H9 (cell line): ENCODE measurements around the gene SLC38A9. TPM values are rescaled to one million over a fixed set of nuclear protein-coding genes. Genes with fewer than 3 reads are reported as not detected.

ENCODE experiments used
- DNase-seq: peaks from one replicate; pipeline ENCODE4 v3.0.0-alpha.2; 2017
- H2AFZ ChIP-seq: one replicate; pipeline ENCODE4 v1.6.1; 2013; ENCODE audit warnings: mild to moderate bottlenecking, low read length, control low read depth, moderate library complexity
- H2AK5ac ChIP-seq: 2 replicates; pipeline ENCODE4 v1.6.1; 2013; ENCODE audit warnings: low read length, control low read depth, mixed read lengths; ENCODE audit not compliant: insufficient read length
- H2BK120ac ChIP-seq: one replicate; pipeline ENCODE4 v1.6.1; 2013; ENCODE audit warnings: low read depth, mild to moderate bottlenecking, low read length, control low read depth, inconsistent platforms; ENCODE audit not compliant: poor library complexity, severe bottlenecking
- H2BK12ac ChIP-seq: 2 replicates; pipeline ENCODE4 v1.6.1; 2013; ENCODE audit warnings: low read length, control low read depth, mixed read lengths, low read depth; ENCODE audit not compliant: insufficient read length
- H2BK15ac ChIP-seq: 2 replicates; pipeline ENCODE4 v1.6.1; 2013; ENCODE audit warnings: low read depth, low read length, control low read depth
- H2BK20ac ChIP-seq: one replicate; pipeline ENCODE4 v1.6.1; 2013; ENCODE audit warnings: low read depth, mild to moderate bottlenecking, low read length, control low read depth, inconsistent platforms; ENCODE audit not compliant: poor library complexity, severe bottlenecking
- H2BK5ac ChIP-seq: 2 replicates; pipeline ENCODE4 v1.6.1; 2013; ENCODE audit warnings: low read length, control low read depth, mixed read lengths; ENCODE audit not compliant: insufficient read length
- H3K14ac ChIP-seq: 2 replicates; pipeline ENCODE4 v1.6.1; 2013; ENCODE audit warnings: low read length, control low read depth; ENCODE audit not compliant: insufficient read depth
- H3K18ac ChIP-seq: 2 replicates; pipeline ENCODE4 v1.6.1; 2013; ENCODE audit warnings: low read depth, mild to moderate bottlenecking, mixed read lengths, low read length, control low read depth; ENCODE audit not compliant: insufficient read length
- H3K23ac ChIP-seq: 2 replicates; pipeline ENCODE4 v1.6.1; 2013; ENCODE audit warnings: low read length, control low read depth, mixed read lengths, low read depth; ENCODE audit not compliant: insufficient read length
- H3K23me2 ChIP-seq: 2 replicates; pipeline ENCODE4 v1.6.1; 2013; ENCODE audit warnings: low read depth, mild to moderate bottlenecking, mixed read lengths, low read length, control low read depth; ENCODE audit not compliant: insufficient read length, poor library complexity, severe bottlenecking
- H3K27ac ChIP-seq: 2 replicates; pipeline ENCODE4 v1.5.1; 2013; ENCODE audit warnings: low read length, control low read depth, mixed read lengths, low read depth; ENCODE audit not compliant: insufficient read length
- H3K27me3 ChIP-seq: 2 replicates; pipeline ENCODE4 v1.6.1; 2013; ENCODE audit warnings: low read length, control low read depth, inconsistent platforms; ENCODE audit not compliant: insufficient read depth
- H3K4ac ChIP-seq: 2 replicates; pipeline ENCODE4 v1.6.1; 2013; ENCODE audit warnings: low read depth, mild to moderate bottlenecking, control low read depth, inconsistent platforms, low read length, moderate library complexity
- H3K4me1 ChIP-seq: 2 replicates; pipeline ENCODE4 v1.6.1; 2013; ENCODE audit warnings: low read length, control low read depth, inconsistent platforms; ENCODE audit not compliant: insufficient read depth
- H3K4me2 ChIP-seq: 2 replicates; pipeline ENCODE4 v1.6.1; 2013; ENCODE audit warnings: low read length, control low read depth, mixed read lengths; ENCODE audit not compliant: insufficient read length, insufficient read depth
- H3K56ac ChIP-seq: 2 replicates; pipeline ENCODE4 v1.6.1; 2013; ENCODE audit warnings: low read depth, mild to moderate bottlenecking, mixed read lengths, low read length, control low read depth; ENCODE audit not compliant: insufficient read length
- H3K79me1 ChIP-seq: 2 replicates; pipeline ENCODE4 v1.6.1; 2013; ENCODE audit warnings: low read depth, mild to moderate bottlenecking, moderate library complexity, low read length, control low read depth, inconsistent platforms; ENCODE audit not compliant: insufficient read depth, poor library complexity, severe bottlenecking
- H3K79me2 ChIP-seq: 2 replicates; pipeline ENCODE4 v1.6.1; 2013; ENCODE audit warnings: low read length, control low read depth, inconsistent platforms; ENCODE audit not compliant: insufficient read depth
- H3K9ac ChIP-seq: 2 replicates; pipeline ENCODE4 v1.6.1; 2013; ENCODE audit warnings: low read length, control low read depth, mixed read lengths; ENCODE audit not compliant: insufficient read length; ENCODE audit errors: extremely low read depth
- H3K9me3 ChIP-seq: one replicate; pipeline ENCODE4 v1.6.1; 2013; ENCODE audit warnings: low read depth, low read length, inconsistent platforms; ENCODE audit not compliant: control insufficient read depth
- H3T11ph ChIP-seq: one replicate; pipeline ENCODE4 v1.6.1; 2013; ENCODE audit warnings: mild to moderate bottlenecking, low read length, control low read depth, inconsistent platforms
- H4K20me1 ChIP-seq: one replicate; pipeline ENCODE4 v1.6.1; 2013; ENCODE audit not compliant: control insufficient read depth, insufficient read length, insufficient read depth
- H4K5ac ChIP-seq: 2 replicates; pipeline ENCODE4 v1.6.1; 2013; ENCODE audit warnings: low read depth, mild to moderate bottlenecking, mixed read lengths, low read length, control low read depth; ENCODE audit not compliant: insufficient read length
- H4K8ac ChIP-seq: replicated peaks from 2 replicates; pipeline ENCODE4 v1.6.1; 2013; ENCODE audit warnings: low read length, control low read depth, mixed read lengths, low read depth; ENCODE audit not compliant: insufficient read length
- H4K91ac ChIP-seq: 2 replicates; pipeline ENCODE4 v1.6.1; 2013; ENCODE audit warnings: low read depth, mild to moderate bottlenecking, moderate library complexity, mixed read lengths, low read length, control low read depth; ENCODE audit not compliant: insufficient read length
- H3K27ac Mint-ChIP-seq, 3 experiments: 2 replicates in 2 of 3; 3 replicates in 1 of 3; pipeline ENCODE4 v1.8.0; 2020 to 2021; ENCODE audit warnings: mixed read lengths in 3 of 3, mild to moderate bottlenecking in 1 of 3, moderate library complexity in 1 of 3
- H3K27me3 Mint-ChIP-seq: 2 replicates; pipeline ENCODE4 v1.8.0; 2021; ENCODE audit warnings: low read depth, mild to moderate bottlenecking, moderate library complexity, mixed read lengths
- H3K36me3 Mint-ChIP-seq, 3 experiments: 2 replicates in 2 of 3; 3 replicates in 1 of 3; pipeline ENCODE4 v1.8.0; 2020 to 2021; ENCODE audit warnings: low read depth in 3 of 3, mixed read lengths in 3 of 3; ENCODE audit not compliant: insufficient read depth in 1 of 3
- H3K4me1 Mint-ChIP-seq, 2 experiments: 2 replicates each; pipeline ENCODE4 v1.8.0; 2020; ENCODE audit warnings: mixed read lengths in 2 of 2
- H3K4me3 Mint-ChIP-seq, 2 experiments: 2 replicates in 1 of 2; 3 replicates in 1 of 2; pipeline ENCODE4 v1.8.0; 2020 to 2021; ENCODE audit warnings: mild to moderate bottlenecking in 2 of 2, mixed read lengths in 2 of 2, moderate library complexity in 1 of 2
- H3K9me3 Mint-ChIP-seq, 2 experiments: 2 replicates in 1 of 2; 3 replicates in 1 of 2; pipeline ENCODE4 v1.8.0; 2020; ENCODE audit warnings: mild to moderate bottlenecking in 2 of 2, mixed read lengths in 2 of 2, moderate library complexity in 1 of 2
- WGBS: extraction: QIAGEN DNeasy Blood & Tissue Kit; methylation state at CpG from one replicate; pipeline ENCODE4 v1.1.7; 2013; ENCODE audit warnings: missing lambda C conversion rate, low lambda C conversion rate, mixed read lengths; ENCODE audit not compliant: insufficient read length; ENCODE audit errors: extremely low coverage; 5-methylcytosine and 5-hydroxymethylcytosine counted together
- total RNA-seq: library from RNA; stranded (reverse); gene quantifications from 2 replicates; pipeline ENCODE4 v1.2.1, GENCODE V29; 2021
- TF ChIP-seq, protein P1 (sequence below): fragments of 200-600 bp; sonication (generic); conservative IDR thresholded peaks from 3 replicates; pipeline ENCODE4 v1.8.0; 2021; ENCODE audit warnings: antibody characterized with exemption, mild to moderate bottlenecking

The SLC38A9 gene
- total RNA-seq, 1 experiment from 2014 or later = 48.5 TPM

DNA sequence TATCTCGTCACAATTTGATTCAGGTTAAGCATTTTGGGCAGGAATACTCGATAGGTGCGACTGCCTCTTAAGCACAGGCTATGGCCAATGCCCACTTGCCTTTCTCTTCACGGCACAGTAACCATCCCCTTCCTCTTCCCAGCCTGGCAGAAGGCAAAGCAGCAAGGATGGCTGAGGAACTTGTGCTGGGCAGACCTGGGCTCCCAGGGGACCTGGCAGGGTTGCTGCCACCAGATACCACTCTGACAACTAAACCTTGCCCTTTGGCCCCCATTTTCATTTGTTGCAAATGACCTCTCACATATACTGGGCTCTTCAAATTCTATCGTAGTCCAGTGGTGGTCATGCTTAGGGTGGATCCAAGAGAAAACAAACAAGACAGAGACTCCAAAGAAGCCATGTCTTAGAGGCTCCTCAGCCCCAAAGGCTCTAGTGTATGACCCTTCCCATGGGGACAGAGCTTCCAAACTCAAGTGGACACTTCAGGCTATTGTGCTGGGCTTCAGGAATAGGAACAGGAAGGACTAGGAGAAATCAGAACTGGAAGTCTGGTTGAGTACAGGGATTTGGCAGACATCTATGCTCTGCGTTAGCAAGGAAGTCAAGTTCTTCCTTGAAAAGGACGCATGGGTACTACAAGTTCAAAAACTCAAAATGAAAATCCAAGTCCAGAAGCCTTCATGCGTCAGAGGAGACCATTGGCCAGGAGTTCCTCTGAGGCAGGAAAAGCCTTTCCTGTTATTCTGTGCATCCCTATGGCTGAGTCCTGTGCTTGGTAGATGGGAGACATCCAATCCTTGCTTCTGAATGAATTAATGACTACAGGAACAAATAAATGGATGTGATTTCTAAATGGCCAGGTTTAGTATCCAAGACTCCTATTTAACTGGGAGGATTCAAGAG is 112.7 kb downstream of the SLC38A9 start:
- Histone ChIP-seq H3T11ph (no peak overlapping the region), H3K4me2 (no peak overlapping the region), H3K9ac (no peak overlapping the region), H2AK5ac (no peak overlapping the region), H3K56ac (no peak overlapping the region), H2AFZ (no peak overlapping the region), H2BK5ac (no peak overlapping the region), H4K8ac (no peak overlapping the region), H2BK120ac (no peak overlapping the region), H3K27me3 (no peaks in the 10 kb centered on the region), H3K23me2 (no peaks in the 10 kb centered on the region), H3K79me1 (no peaks in the 10 kb centered on the region), H3K27ac (no peak overlapping the region), H3K23ac (no peak overlapping the region), H3K79me2 (no peaks in the 10 kb centered on the region), H2BK12ac (no peak overlapping the region), H2BK20ac (no peak overlapping the region), H3K4me1 (peaks cover 6% of the 10 kb centered on the region; the same call in 1 of the 2 replicates), H4K5ac (no peak overlapping the region), H3K14ac (no peak overlapping the region), H3K9me3 (no peaks in the 10 kb centered on the region), H4K91ac (no peak overlapping the region), H3K4ac (no peak overlapping the region), H3K18ac (no peak overlapping the region), H2BK15ac (no peak overlapping the region), H4K20me1 (no peaks in the 10 kb centered on the region)
- Mint-ChIP-seq H3K4me1 (peaks cover 36% of the 10 kb centered on the region in 2 experiments), H3K9me3 (no peaks in the 10 kb centered on the region; a peak in 1 of 5 replicates), H3K27me3 (no peaks in the 10 kb centered on the region), H3K27ac (no peak overlapping the region; a peak in 1 of 7 replicates), H3K36me3 (no peaks in the 10 kb centered on the region), H3K4me3 (no peak overlapping the region)
- TF ChIP-seq, protein P1, sequence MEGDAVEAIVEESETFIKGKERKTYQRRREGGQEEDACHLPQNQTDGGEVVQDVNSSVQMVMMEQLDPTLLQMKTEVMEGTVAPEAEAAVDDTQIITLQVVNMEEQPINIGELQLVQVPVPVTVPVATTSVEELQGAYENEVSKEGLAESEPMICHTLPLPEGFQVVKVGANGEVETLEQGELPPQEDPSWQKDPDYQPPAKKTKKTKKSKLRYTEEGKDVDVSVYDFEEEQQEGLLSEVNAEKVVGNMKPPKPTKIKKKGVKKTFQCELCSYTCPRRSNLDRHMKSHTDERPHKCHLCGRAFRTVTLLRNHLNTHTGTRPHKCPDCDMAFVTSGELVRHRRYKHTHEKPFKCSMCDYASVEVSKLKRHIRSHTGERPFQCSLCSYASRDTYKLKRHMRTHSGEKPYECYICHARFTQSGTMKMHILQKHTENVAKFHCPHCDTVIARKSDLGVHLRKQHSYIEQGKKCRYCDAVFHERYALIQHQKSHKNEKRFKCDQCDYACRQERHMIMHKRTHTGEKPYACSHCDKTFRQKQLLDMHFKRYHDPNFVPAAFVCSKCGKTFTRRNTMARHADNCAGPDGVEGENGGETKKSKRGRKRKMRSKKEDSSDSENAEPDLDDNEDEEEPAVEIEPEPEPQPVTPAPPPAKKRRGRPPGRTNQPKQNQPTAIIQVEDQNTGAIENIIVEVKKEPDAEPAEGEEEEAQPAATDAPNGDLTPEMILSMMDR = no peak
- no peak for DNase-seq
- WGBS = no CpG with 5 or more reads among the region's 8 CpGs
